ENCODE results near the gene SLPI.

- TF ChIP-seq EZH2 (IDR thresholded peaks at IDR 0.05; ENCODE audit: borderline replicate concordance, low read depth, low read length, severe bottlenecking), result no peak
- TF ChIP-seq POLR2A (IDR thresholded peaks at IDR 0.05; ENCODE audit: low read depth, low read length), result no peak
- no peak for TF ChIP-seq CTCF (IDR thresholded peaks at IDR 0.05; ENCODE audit: extremely low read depth in 1 of 2, insufficient read depth in 1 of 2, low read depth in 1 of 2, low read length in 2 of 2)
- no peak for TF ChIP-seq MAX (IDR thresholded peaks at IDR 0.05; ENCODE audit: insufficient read depth, insufficient read length)
- TF ChIP-seq POLR2AphosphoS5 (IDR thresholded peaks at IDR 0.05; ENCODE audit: insufficient read depth, low read depth, low read length), result no peak
- no peak for TF ChIP-seq JUN (IDR thresholded peaks at IDR 0.05; ENCODE audit: borderline replicate concordance, insufficient read depth, insufficient read length, low read depth)
- no peak for TF ChIP-seq MYC (IDR thresholded peaks at IDR 0.05; ENCODE audit: low read depth, low read length)
- TF ChIP-seq FOS (IDR thresholded peaks at IDR 0.05; ENCODE audit: borderline replicate concordance, insufficient read depth, low read length), result no peak
Measured at GRCh38 chr20:45253261-45253660, 1.1 kb downstream of the SLPI start.

Measured in endothelial cell of umbilical vein (primary cell).